Smooth muscle cell (in vitro differentiated cells): ENCODE measurements around the gene FNTB. TPM values are rescaled to one million over a fixed set of nuclear protein-coding genes. Genes with fewer than 3 reads are reported as not detected.

Experiments
- DNase-seq: peaks from one replicate; lab custom pipeline; 2025; ENCODE audit not compliant: unreplicated experiment; lab: John Stamatoyannopoulos, UW
- H2AFZ ChIP-seq: fragments of 200-600 bp; sonication (generic); 2 replicates; pipeline ENCODE4 v1.6.0; 2016; ENCODE audit warnings: antibody characterized with exemption, low read depth, mild to moderate bottlenecking
- H3F3A ChIP-seq: fragments of 200-600 bp; sonication (generic); 2 replicates; pipeline ENCODE4 v1.6.0; 2017; ENCODE audit warnings: antibody characterized with exemption, low read depth
- H3K27ac ChIP-seq: fragments of 200-600 bp; sonication (generic); 2 replicates; pipeline ENCODE4 v1.5.1; 2016; ENCODE audit warnings: low read depth, mild to moderate bottlenecking
- H3K27me3 ChIP-seq: fragments of 200-600 bp; sonication (generic); 2 replicates; pipeline ENCODE4 v1.6.1; 2016; ENCODE audit warnings: low read depth, mild to moderate bottlenecking
- H3K36me3 ChIP-seq: fragments of 200-600 bp; sonication (generic); 2 replicates; pipeline ENCODE4 v1.5.1; 2016; ENCODE audit warnings: low read depth
- H3K4me1 ChIP-seq: fragments of 200-600 bp; sonication (generic); 2 replicates; pipeline ENCODE4 v1.5.1; 2016; ENCODE audit warnings: low read depth
- H3K4me2 ChIP-seq: fragments of 200-600 bp; sonication (generic); 2 replicates; pipeline ENCODE4 v1.6.0; 2016; ENCODE audit warnings: mild to moderate bottlenecking
- H3K4me3 ChIP-seq: fragments of 200-600 bp; sonication (generic); 2 replicates; pipeline ENCODE4 v1.5.1; 2016; ENCODE audit warnings: mild to moderate bottlenecking
- H3K79me2 ChIP-seq: fragments of 200-600 bp; sonication (generic); 2 replicates; pipeline ENCODE4 v1.6.0; 2016; ENCODE audit warnings: low read depth, mild to moderate bottlenecking
- H3K9ac ChIP-seq: fragments of 200-600 bp; sonication (generic); 2 replicates; pipeline ENCODE4 v1.6.0; 2016; ENCODE audit warnings: low read depth
- H3K9me3 ChIP-seq: fragments of 200-600 bp; sonication (generic); replicated peaks from 2 replicates; pipeline ENCODE4 v1.5.1; 2016; ENCODE audit warnings: low read depth
- H4K20me1 ChIP-seq: fragments of 200-600 bp; sonication (generic); 2 replicates; pipeline ENCODE4 v1.6.0; 2016; ENCODE audit warnings: low read depth
- WGBS: methylation state at CpG from one replicate; pipeline ENCODE4 v1.1.7; 2016; ENCODE audit warnings: low lambda C conversion rate; 5-methylcytosine and 5-hydroxymethylcytosine counted together
- polyA plus RNA-seq: library from polyadenylated mRNA; unstranded; fragments of >200 nt; fragmentation: Nextera tagmentation; extraction: Ambion mirVana; gene quantifications from 2 replicates; pipeline ENCODE4 v1.2.1, GENCODE V29; 2016
- total RNA-seq: library from RNA; depleted of rRNA; stranded (reverse); fragments of >200 nt; gene quantifications from 2 replicates; pipeline ENCODE4 v1.2.3, GENCODE V29; 2014
- TF ChIP-seq, protein P1 (sequence below): fragments of 200-600 bp; sonication (generic); IDR thresholded peaks from 2 replicates; pipeline ENCODE4 v1.5.1; 2017; ENCODE audit warnings: borderline replicate concordance, mild to moderate bottlenecking, antibody characterized with exemption; ENCODE audit not compliant: insufficient read depth, poor library complexity, severe bottlenecking

The FNTB gene
- total and polyA plus RNA-seq, 2 experiments from 2014 or later, result 9.3 to 16.3 TPM

DNA sequence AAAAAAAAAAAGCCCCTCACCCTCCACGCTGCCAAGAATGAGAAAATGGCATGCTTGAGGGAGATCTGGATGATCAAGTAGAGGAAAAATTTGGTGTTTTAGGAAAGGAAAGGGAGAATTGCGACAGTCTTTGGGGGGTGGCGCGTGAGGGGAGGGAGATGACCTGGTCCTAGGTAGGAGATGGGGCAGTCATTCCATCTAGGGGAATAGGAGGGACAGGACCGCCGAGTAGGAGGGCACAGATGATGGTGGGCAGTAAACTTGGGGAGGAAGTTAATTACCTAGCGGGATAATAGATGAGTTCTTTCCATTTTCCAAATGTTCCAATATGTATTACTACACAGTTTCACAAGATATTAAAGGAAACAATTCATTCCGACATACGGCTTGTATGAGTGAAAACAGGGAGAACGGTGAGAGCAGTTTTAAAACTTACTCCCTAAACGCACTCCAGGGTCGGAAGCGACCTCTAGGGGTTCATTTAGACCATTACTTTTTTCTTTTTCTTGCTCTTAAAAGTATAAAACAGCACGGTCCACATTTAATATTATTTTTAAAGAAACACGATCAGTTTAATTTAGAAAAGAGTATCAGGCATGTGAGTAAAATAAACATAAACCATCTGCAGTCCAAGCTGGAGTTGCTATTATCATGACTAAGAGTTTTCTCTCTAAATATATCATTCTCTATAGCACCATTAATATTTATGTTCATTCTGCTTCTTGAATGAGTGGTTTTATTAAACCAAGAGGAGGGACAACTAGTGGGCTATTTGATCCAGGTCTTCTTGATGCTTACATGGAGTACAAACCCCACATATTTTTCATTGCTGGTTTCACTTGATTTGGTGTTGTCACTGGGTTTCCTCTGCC lies 3.0 kb upstream of the FNTB start:
- H3F3A ChIP-seq, result no peaks in the 10 kb centered on the region
- TF ChIP-seq, protein P1, sequence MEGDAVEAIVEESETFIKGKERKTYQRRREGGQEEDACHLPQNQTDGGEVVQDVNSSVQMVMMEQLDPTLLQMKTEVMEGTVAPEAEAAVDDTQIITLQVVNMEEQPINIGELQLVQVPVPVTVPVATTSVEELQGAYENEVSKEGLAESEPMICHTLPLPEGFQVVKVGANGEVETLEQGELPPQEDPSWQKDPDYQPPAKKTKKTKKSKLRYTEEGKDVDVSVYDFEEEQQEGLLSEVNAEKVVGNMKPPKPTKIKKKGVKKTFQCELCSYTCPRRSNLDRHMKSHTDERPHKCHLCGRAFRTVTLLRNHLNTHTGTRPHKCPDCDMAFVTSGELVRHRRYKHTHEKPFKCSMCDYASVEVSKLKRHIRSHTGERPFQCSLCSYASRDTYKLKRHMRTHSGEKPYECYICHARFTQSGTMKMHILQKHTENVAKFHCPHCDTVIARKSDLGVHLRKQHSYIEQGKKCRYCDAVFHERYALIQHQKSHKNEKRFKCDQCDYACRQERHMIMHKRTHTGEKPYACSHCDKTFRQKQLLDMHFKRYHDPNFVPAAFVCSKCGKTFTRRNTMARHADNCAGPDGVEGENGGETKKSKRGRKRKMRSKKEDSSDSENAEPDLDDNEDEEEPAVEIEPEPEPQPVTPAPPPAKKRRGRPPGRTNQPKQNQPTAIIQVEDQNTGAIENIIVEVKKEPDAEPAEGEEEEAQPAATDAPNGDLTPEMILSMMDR, result peak; percentile 53
- no peak for DNase-seq
- peak overlapping the region; percentile 74 for H3K4me2 ChIP-seq
- H3K4me3 ChIP-seq, result peak overlapping the region; percentile 31
- no peaks in the 10 kb centered on the region for H3K36me3 ChIP-seq
- peak overlapping the region; percentile 20 for H2AFZ ChIP-seq
- H3K9me3 ChIP-seq, result no peaks in the 10 kb centered on the region
- H3K9ac ChIP-seq, result no peak overlapping the region
- no peaks in the 10 kb centered on the region for H3K27me3 ChIP-seq
- no peak overlapping the region for H3K27ac ChIP-seq
- 13% methylated on average over 15 of the region's 15 CpGs for WGBS
- H3K4me1 ChIP-seq, result peaks cover 17% of the 10 kb centered on the region
- H4K20me1 ChIP-seq, result no peaks in the 10 kb centered on the region
- H3K79me2 ChIP-seq, result peaks cover 14% of the 10 kb centered on the region

DNA sequence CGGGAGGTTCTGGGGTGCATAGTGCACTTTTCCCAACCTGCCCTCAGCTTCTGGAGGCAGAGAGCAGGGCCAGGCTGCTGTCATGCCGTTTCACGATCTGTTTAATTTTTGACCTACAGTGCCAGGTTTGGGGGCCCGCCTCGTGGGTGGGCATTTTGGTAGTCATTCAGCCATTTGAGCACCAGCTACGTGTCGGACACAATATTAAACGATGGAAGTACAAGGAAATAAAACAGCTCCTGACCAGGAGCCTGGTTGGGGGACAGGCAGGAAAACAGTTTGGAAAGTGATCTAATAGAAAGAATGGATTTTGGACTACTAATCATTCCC lies 708 bp downstream of the FNTB start:
- Histone ChIP-seq H3K4me1 (peaks cover 10% of the 10 kb centered on the region), H3K79me2 (peaks cover 26% of the 10 kb centered on the region), H3K9ac (peak overlapping the region; percentile 79), H3K27me3 (no peaks in the 10 kb centered on the region), H3K27ac (peak overlapping the region; percentile 43), H3F3A (no peaks in the 10 kb centered on the region), H3K9me3 (no peaks in the 10 kb centered on the region), H4K20me1 (no peaks in the 10 kb centered on the region), H3K4me3 (peak overlapping the region; percentile 69), H3K4me2 (peak overlapping the region; percentile 89), H2AFZ (peak overlapping the region; percentile 83), H3K36me3 (no peaks in the 10 kb centered on the region)
- WGBS, result under 1% methylated on average over 8 of the region's 8 CpGs
- no peak for DNase-seq
- TF ChIP-seq, protein P1, result no peak

DNA sequence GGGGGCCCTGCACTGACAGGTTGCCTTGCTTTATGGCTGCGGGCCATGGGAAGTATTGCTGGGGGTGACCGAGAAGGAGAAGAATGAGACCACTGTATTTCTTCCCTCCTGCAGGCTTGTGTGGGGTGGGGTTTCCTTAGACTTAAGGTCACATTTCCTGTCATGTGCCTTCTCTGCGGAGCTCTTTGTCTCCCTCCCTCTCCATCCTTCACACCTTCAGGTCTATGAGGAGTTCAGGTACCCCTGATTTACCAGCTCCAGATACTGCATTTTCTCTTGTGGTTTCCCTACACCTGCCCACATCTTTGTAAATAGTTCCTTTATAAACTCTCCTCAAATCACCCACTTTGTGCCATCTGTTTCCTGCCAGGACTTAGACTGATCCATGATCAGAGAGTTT lies 3.6 kb downstream of the FNTB start:
- no peaks in the 10 kb centered on the region for H3K36me3 ChIP-seq
- H3K4me3 ChIP-seq, result no peak overlapping the region
- H2AFZ ChIP-seq, result no peak overlapping the region
- no peaks in the 10 kb centered on the region for H3F3A ChIP-seq
- H3K9ac ChIP-seq, result no peak overlapping the region
- no peak overlapping the region for H3K27ac ChIP-seq
- TF ChIP-seq, protein P1, result no peak
- H3K9me3 ChIP-seq, result no peaks in the 10 kb centered on the region
- H3K4me2 ChIP-seq, result no peak overlapping the region
- H3K79me2 ChIP-seq, result peaks cover 38% of the 10 kb centered on the region
- peaks cover 7% of the 10 kb centered on the region for H4K20me1 ChIP-seq
- WGBS, result 95% methylated on average over 3 of the region's 3 CpGs
- peaks cover 10% of the 10 kb centered on the region for H3K4me1 ChIP-seq
- no peak for DNase-seq
- H3K27me3 ChIP-seq, result no peaks in the 10 kb centered on the region

DNA sequence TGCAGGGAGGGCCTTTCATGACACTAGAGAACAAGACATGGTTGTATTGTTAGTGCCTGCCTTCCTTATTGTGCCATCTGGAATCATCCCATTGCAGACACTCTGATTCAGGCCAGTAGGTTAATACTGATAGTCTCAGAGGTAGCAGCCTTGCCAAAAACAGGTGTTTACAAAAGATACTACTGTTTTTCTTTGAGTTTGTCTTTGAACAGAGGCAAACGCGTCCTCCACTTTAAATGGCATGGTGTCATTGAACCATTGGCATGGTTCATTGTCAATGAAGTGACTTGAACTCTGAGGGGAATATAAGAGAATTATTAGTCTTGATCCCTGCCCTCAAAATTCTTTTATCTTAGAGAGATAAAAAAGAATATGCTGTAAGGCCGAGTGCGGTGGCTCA lies 4.2 kb downstream of the FNTB start:
- Histone ChIP-seq H3K79me2 (peaks cover 38% of the 10 kb centered on the region), H3K36me3 (no peaks in the 10 kb centered on the region), H3K27me3 (no peaks in the 10 kb centered on the region), H2AFZ (no peak overlapping the region), H3F3A (no peaks in the 10 kb centered on the region), H3K4me3 (no peak overlapping the region), H3K9ac (no peak overlapping the region), H3K4me1 (peaks cover 10% of the 10 kb centered on the region), H3K9me3 (no peaks in the 10 kb centered on the region), H3K4me2 (no peak overlapping the region), H3K27ac (no peak overlapping the region), H4K20me1 (peaks cover 7% of the 10 kb centered on the region)
- whole genome bisulfite sequencing, result 98% methylated on average over 4 of the region's 4 CpGs
- DNase-seq, result no peak
- TF ChIP-seq, protein P1, result no peak
